ENCODE data around the gene DNM2. TPM values are rescaled to one million over a fixed set of nuclear protein-coding genes. Genes with fewer than 3 reads are reported as not detected.
"Not testable (repeated sequence)": the region's sequence is repeated elsewhere in the genome, so short reads cannot be mapped to it uniquely, and the experiment has no call there.

DNM2 gene
- total RNA-seq, 1 experiment from 2014 or later = 80.3 TPM

- DNase-seq (ENCODE audit: low read depth) = no peak
Observed at GRCh38 chr19:10724573-10725071, 6.7 kb downstream of the DNM2 start.

- DNase-seq (ENCODE audit: low read depth) = no peak
Observed at GRCh38 chr19:10725415-10725814, 7.5 kb downstream of the DNM2 start.

GRCh38 chr19:10726268-10726667, 8.4 kb downstream of the DNM2 start:
- no peak for DNase-seq (ENCODE audit: low read depth)

GRCh38 chr19:10727685-10728201, 9.9 kb downstream of the DNM2 start:
- no peak for DNase-seq (ENCODE audit: low read depth)

GRCh38 chr19:10729411-10729810, 11.5 kb downstream of the DNM2 start:
- no peak for DNase-seq (ENCODE audit: low read depth)

GRCh38 chr19:10730932-10731331, 13.1 kb downstream of the DNM2 start:
- DNase-seq (ENCODE audit: low read depth) = no peak

GRCh38 chr19:10735741-10736140, 17.9 kb downstream of the DNM2 start:
- no peak for DNase-seq (ENCODE audit: low read depth)

- DNase-seq (ENCODE audit: low read depth) = no peak
Observed at GRCh38 chr19:10736189-10736588, 18.3 kb downstream of the DNM2 start.

GRCh38 chr19:10736916-10737551, 19.2 kb downstream of the DNM2 start:
- no peak for DNase-seq (ENCODE audit: low read depth)

- DNase-seq (ENCODE audit: low read depth) = no peak
Observed at GRCh38 chr19:10737722-10738121, 19.8 kb downstream of the DNM2 start.

- no peak for DNase-seq (ENCODE audit: low read depth)
Observed at GRCh38 chr19:10740798-10741197, 22.9 kb downstream of the DNM2 start.

GRCh38 chr19:10742476-10742875, 24.6 kb downstream of the DNM2 start:
- DNase-seq (ENCODE audit: low read depth) = no peak

- peak; percentile 22 for DNase-seq (ENCODE audit: low read depth)
Observed at GRCh38 chr19:10744253-10744798, 26.4 kb downstream of the DNM2 start.

- DNase-seq (ENCODE audit: low read depth) = no peak
Observed at GRCh38 chr19:10744801-10745293, 27.0 kb downstream of the DNM2 start.

- not testable (repeated sequence) for DNase-seq (ENCODE audit: low read depth)
Observed at GRCh38 chr19:10746437-10746836, 28.6 kb downstream of the DNM2 start.

- no peak for DNase-seq (ENCODE audit: low read depth)
Observed at GRCh38 chr19:10747271-10747670, 29.4 kb downstream of the DNM2 start.

- DNase-seq (ENCODE audit: low read depth) = no peak
Observed at GRCh38 chr19:10747674-10748073, 29.8 kb downstream of the DNM2 start.

GRCh38 chr19:10748195-10748926, 30.5 kb downstream of the DNM2 start:
- no peak for DNase-seq (ENCODE audit: low read depth)

- peak; percentile 54 for DNase-seq (ENCODE audit: low read depth)
Observed at GRCh38 chr19:10748927-10749434, 31.1 kb downstream of the DNM2 start.

- no peak for DNase-seq (ENCODE audit: low read depth)
Observed at GRCh38 chr19:10749435-10750384, 31.8 kb downstream of the DNM2 start.

Data from LHCN-M2 (cell line).